NOMO-1 treated with DMSO at 0.1 percent for 48 hours (cell line): ENCODE data around the gene SLIT2.

Experiments used
- DNase-seq: peaks from one replicate; lab custom pipeline; 2025; ENCODE audit not compliant: unreplicated experiment; lab: John Stamatoyannopoulos, UW

The SLIT2 gene

GRCh38 chr4:20251796-20252655, at the start of gene SLIT2:
Gene SLIT2, plus strand, starts transcription at chr4:20251905. Its CDS starts 1,911 bp downstream, at chr4:20253816.
- DNase-seq, result peak; percentile 10

- no peak for DNase-seq
Observed at GRCh38 chr4:20203508-20203907, 48.2 kb upstream of the SLIT2 start.

- DNase-seq, result no peak
Observed at GRCh38 chr4:20217521-20217920, 34.2 kb upstream of the SLIT2 start.

GRCh38 chr4:20217951-20218350, 33.8 kb upstream of the SLIT2 start:
- DNase-seq, result no peak

- DNase-seq, result no peak
Observed at GRCh38 chr4:20219521-20219920, 32.2 kb upstream of the SLIT2 start.

- no peak for DNase-seq
Observed at GRCh38 chr4:20237894-20238537, 13.7 kb upstream of the SLIT2 start.

GRCh38 chr4:20248155-20248558, 3.5 kb upstream of the SLIT2 start:
- DNase-seq, result peak; percentile 3

- peak; percentile 1 for DNase-seq
Observed at GRCh38 chr4:20249333-20249732, 2.4 kb upstream of the SLIT2 start.

GRCh38 chr4:20251031-20251795, 492 bp upstream of the SLIT2 start:
- no peak for DNase-seq

GRCh38 chr4:20252656-20253282, 1.1 kb downstream of the SLIT2 start:
- DNase-seq, result no peak

GRCh38 chr4:20253283-20253734, 1.6 kb downstream of the SLIT2 start:
- DNase-seq, result no peak

- DNase-seq, result no peak
Observed at GRCh38 chr4:20253735-20254409, 2.2 kb downstream of the SLIT2 start.

- no peak for DNase-seq
Observed at GRCh38 chr4:20254511-20255250, 3.0 kb downstream of the SLIT2 start.

- DNase-seq, result no peak
Observed at GRCh38 chr4:20255251-20255586, 3.5 kb downstream of the SLIT2 start.

- no peak for DNase-seq
Observed at GRCh38 chr4:20255823-20256222, 4.1 kb downstream of the SLIT2 start.

- no peak for DNase-seq
Observed at GRCh38 chr4:20256381-20256881, 4.7 kb downstream of the SLIT2 start.

GRCh38 chr4:20259707-20260106, 8.0 kb downstream of the SLIT2 start:
- no peak for DNase-seq

GRCh38 chr4:20260821-20261220, 9.1 kb downstream of the SLIT2 start:
- DNase-seq, result peak; percentile 24

- DNase-seq, result no peak
Observed at GRCh38 chr4:20262221-20262620, 10.5 kb downstream of the SLIT2 start.

GRCh38 chr4:20264688-20265087, 13.0 kb downstream of the SLIT2 start:
- no peak for DNase-seq
